IPS DF 4.7 (cell line): ENCODE data around the gene KRTAP2-2.

Experiments
- DNase-seq: peaks from one replicate; pipeline ENCODE4 v3.0.0-alpha.2; 2013; ENCODE audit warnings: low spot score; ENCODE audit errors: extremely low read depth

KRTAP2-2 gene

GRCh38 chr17:41026715-41027471, 28.1 kb downstream of the KRTAP2-2 start, which contains the start of gene KRTAP1-5:
KRTAP1-5 (minus strand) TSS chr17:41027208; CDS start chr17:41027155, 53 bp downstream.
- DNase-seq = no peak

DNA sequence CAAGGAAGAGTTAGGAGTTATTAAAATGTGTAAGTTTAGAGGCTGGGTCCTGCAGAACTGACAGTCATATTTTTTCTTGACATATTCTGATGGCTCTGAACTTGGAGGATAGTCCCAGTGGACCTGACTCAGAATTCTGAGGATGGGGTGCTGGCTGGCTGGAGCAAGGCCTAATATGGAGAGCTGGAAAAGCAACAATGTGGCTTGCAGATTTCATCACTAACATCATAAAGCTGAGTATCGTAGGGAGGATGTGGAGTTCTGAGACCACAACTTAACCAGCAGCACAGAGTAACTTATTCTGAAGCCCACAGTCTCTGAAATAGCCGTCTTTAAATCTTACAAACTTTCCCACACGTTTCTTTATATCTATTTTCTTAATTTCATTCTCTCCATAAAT, 30.3 kb downstream of the KRTAP2-2 start:
- no peak for DNase-seq

- DNase-seq = no peak
These were observed 34.7 kb downstream of the KRTAP2-2 start for GRCh38 chr17:41020336-41020735.

DNA sequence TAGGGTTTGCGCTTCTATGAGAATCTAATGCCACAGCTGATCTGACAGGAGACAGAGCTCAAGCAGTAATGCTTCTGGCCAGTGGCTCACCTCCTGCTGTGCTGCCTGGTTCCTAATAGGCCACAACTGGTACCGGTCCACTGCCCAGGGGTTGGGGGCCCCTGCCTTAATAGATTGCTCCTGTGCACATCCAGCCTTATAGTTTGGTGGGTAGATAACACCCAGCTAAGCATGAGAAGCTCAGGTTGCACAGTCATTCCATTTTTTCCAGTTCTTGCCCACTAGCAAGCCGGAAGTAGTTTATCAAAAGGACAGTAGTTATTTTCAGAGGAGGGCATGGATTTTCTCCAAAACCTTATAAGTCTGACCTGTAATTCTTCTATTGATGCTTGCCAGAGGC, 35.6 kb downstream of the KRTAP2-2 start:
- no peak for DNase-seq

DNA sequence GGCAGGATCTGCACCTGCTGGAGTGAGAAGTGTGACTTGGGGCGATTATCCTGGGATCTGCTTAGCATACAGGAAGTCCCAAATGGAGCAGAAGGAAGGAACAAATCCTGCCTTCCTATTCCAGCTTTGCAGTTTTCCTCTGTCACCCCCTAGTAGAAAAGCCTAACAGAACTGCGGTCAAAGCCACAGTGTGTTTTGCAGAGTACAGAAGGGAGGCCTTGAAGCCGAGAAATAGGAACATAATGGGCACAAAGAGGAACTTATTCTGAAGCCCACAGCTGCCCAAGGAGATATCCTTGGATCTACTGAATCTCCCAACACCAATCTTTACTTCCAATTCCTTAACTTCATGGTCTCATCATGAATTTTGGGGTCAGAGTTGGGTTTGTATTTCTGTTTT, 36.5 kb downstream of the KRTAP2-2 start:
- DNase-seq = no peak

- no peak for DNase-seq
These were observed 38.3 kb downstream of the KRTAP2-2 start for GRCh38 chr17:41016578-41017215.

- DNase-seq = no peak
These were observed 39.6 kb downstream of the KRTAP2-2 start for GRCh38 chr17:41015454-41015853.

DNA sequence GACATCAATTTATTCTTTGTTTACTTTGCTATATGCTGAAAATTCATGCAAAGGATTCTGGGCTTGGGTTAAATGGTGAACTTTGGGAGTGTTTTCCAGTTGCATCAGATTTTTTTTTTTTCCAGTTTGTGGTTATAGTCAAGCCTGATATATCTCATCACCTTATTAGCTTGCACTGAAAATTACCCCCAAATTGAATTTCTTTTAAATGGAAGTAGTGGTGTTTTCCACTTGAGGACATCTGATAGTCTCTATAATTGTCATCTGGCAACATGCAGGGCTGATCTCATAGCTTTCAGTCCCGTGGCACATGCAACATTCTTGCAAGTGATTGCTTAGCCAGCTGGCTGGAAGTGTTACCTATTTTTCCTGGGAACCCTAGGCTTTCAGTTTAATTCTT, 41.4 kb downstream of the KRTAP2-2 start:
- no peak for DNase-seq

GRCh38 chr17:41013181-41013580, 41.8 kb downstream of the KRTAP2-2 start:
- DNase-seq = no peak

- DNase-seq = no peak
These were observed 42.5 kb downstream of the KRTAP2-2 start for GRCh38 chr17:41012326-41013120.

DNA sequence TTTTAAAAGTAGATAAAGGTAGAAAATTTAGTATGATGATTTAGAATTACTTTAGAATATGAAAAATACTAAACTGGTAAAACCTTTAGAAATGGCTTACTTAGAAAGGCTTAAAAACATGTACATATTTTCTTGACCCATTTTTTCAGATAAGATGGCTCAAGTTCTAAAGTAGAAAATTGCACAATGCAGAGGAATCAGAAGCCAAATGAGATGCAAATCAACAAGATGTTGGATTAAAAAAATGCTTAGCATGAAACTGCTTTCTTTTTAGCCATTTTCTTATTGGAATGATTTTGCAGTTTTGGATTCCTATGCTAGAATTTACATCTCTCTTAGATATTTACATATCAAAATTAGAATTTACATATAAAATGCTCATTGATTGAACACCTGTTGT, 44.6 kb downstream of the KRTAP2-2 start:
- no peak for DNase-seq

GRCh38 chr17:41009936-41010335, 45.1 kb downstream of the KRTAP2-2 start:
- no peak for DNase-seq

DNA sequence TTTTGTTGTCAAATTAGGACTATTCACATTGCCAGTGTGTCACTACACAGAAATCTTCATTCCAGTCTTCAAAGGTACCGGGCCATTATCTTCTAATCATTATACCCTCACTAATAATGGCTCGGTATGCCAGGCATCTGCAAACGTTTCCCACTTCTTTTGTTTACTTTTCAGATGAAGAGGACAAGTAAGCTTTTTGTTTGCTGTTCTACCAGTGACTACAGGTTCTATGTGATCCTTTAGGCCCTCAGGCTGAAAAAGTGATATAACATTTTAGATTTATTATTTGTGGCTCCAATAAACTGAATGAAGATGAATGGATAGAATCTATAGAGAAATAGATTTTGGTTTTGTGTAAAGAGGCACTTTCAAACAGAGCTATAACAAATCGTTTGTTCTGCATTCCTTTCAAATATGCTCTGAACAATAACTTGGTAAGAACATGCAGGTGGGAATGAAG, 45.7 kb downstream of the KRTAP2-2 start:
- no peak for DNase-seq

GRCh38 chr17:41008811-41009210, 46.2 kb downstream of the KRTAP2-2 start, which contains the start of gene KRTAP3-1:
KRTAP3-1 (minus strand) TSS chr17:41009128; CDS start chr17:41009074, 54 bp downstream.
- DNase-seq = no peak
